Pancreas (tissue), 10 donors: ENCODE data around the gene NHERF2. TPM values are rescaled to one million over a fixed set of nuclear protein-coding genes. Genes with fewer than 3 reads are reported as not detected.
"Not testable (repeated sequence)": the region's sequence is repeated elsewhere in the genome, so short reads cannot be mapped to it uniquely, and the experiment has no call there.

Source experiments
- ATAC-seq, 4 donors: fragments of 200-7000 bp; cut with Tn5 transposase; one replicate each; pipeline versions ENCODE4 v1.8.0 to v1.9.1; 2020; ENCODE audit warnings: mild to moderate bottlenecking in 4 of 4, moderate library complexity in 4 of 4
- DNase-seq, 6 donors: peaks; one replicate each; pipeline ENCODE4 v3.0.0-alpha.2; 2020
- FAIRE-seq: peaks from 2 replicates; lab custom pipeline; 2012; peaks lifted over from hg19 to GRCh38; lab: Jason Lieb, UNC
- H3K27ac ChIP-seq, 4 donors: fragments of 200-600 bp; sonication (generic); 1 replicate in 3 of 4; 2 replicates in 1 of 4; pipeline versions ENCODE4 v1.5.0 to v1.8.0; 2020
- H3K27me3 ChIP-seq, 4 donors: fragments of 200-600 bp; one replicate each; pipeline ENCODE4 v1.8.0; 2021
- H3K36me3 ChIP-seq, 3 donors: fragments of 200-600 bp; sonication (generic) in 1 of 3; one replicate each; pipeline versions ENCODE4 v1.5.0 to v1.8.0; 2020 to 2021
- H3K4me1 ChIP-seq, 3 donors: fragments of 200-600 bp; one replicate each; pipeline ENCODE4 v1.8.0; 2021
- H3K4me3 ChIP-seq, 4 donors: fragments of 200-600 bp; sonication (generic) in 2 of 4; one replicate each; pipeline versions ENCODE4 v1.5.0 to v1.8.0; 2020 to 2021
- H3K9me3 ChIP-seq, 4 donors: fragments of 200-600 bp; one replicate each; pipeline ENCODE4 v1.8.0; 2021
- CTCF ChIP-seq, 4 donors: fragments of 200-600 bp; sonication (generic) in 3 of 4; IDR thresholded peaks; one replicate each; pipeline versions ENCODE4 v1.5.0 to v1.8.0; 2021; ENCODE audit warnings: antibody characterized with exemption in 4 of 4
- WGBS, 2 donors: extraction: QIAGEN DNeasy Blood & Tissue Kit; methylation state at CpG; one replicate each; pipeline ENCODE4 v1.1.7; 2013; 5-methylcytosine and 5-hydroxymethylcytosine counted together
- intact Hi-C, 3 donors: fragments of 100-400 bp; cut with DNase I; formaldehyde crosslinking; loops; one replicate each; pipeline versions ENCODE4 v1.11.1 to v1.14.2; 2022
- polyA plus RNA-seq, 2 donors: library from polyadenylated mRNA; stranded (reverse); fragments of 200-250 nt; gene quantifications; one replicate each; pipeline ENCODE4 v1.2.3, GENCODE V29; 2013
- total RNA-seq, 6 donors: library from RNA; stranded (reverse); fragmentation: NEBNext Ultra II Directional in 4 of 6; extraction: Animal tissue kit (Norgen Biotek cat#: 25700) in 4 of 6; gene quantifications; one replicate each; pipeline versions ENCODE4 v1.2.1 to v1.2.4, GENCODE V29; 2021 to 2023
- donor health status: healthy with polysubstance abuse.
- donor health status: DM: no; HTN: no; CAD: no; lungs with moderate emphysema.
- donor health status: DM: no; HTN: no; CAD: no.
- donor health status: control.
- donor health status: control.
- donor health status: Bipolar disorder and iron deficiency.
- donor health status: DM: yes; HTN: yes; CAD: no.
- donor health status: DM: no; HTN: no; CAD: no.
- donor health status: DM: no; HTN: no; CAD: no.
- donor health status: DM: yes; HTN: yes; CAD: no.

Gene NHERF2
- total and polyA plus RNA-seq, 8 donors, result 14.7 to 144 (median 26.3) TPM

- Histone ChIP-seq H3K27ac (peak overlapping the region; percentile 69 to 90 (median 76)), H3K9me3 (no peaks in the 10 kb centered on the region), H3K4me1 (peaks cover 26 to 41% (median 33%) of the 10 kb centered on the region in 3 donors), H3K27me3 (no peaks in the 10 kb centered on the region), H3K4me3 (peak overlapping the region; percentile 4 to 100 (median 98)), H3K36me3 (peaks cover 0 to 4% (median 3%) of the 10 kb centered on the region in 3 donors)
- WGBS, 2 donors, result 24 to 33% methylated on average over 15 of the region's 15 CpGs
- ATAC-seq (peak; percentile 12 to 48 (median 37)), DNase-seq (peak; percentile 31 to 85 (median 79)), FAIRE-seq (no peak)
- intact Hi-C loops, result no loop called here
- TF ChIP-seq CTCF (IDR thresholded peaks at IDR 0.05), result no peak
These were observed 18.6 kb upstream of the NHERF2 start for GRCh38 chr16:2008009-2008526.

- H3K9me3 ChIP-seq, result no peaks in the 10 kb centered on the region
- no peak for TF ChIP-seq CTCF (IDR thresholded peaks at IDR 0.05)
- ATAC-seq (peak in 3 of 4 donors; percentile 5 to 23 (median 10)), FAIRE-seq (no peak), DNase-seq (peak in 5 of 6 donors; percentile 24 to 65 (median 59))
- WGBS, 2 donors, result 2 to 3% methylated on average over 20 to 23 of the region's 23 CpGs
- peak overlapping the region; percentile 69 to 90 (median 76) for H3K27ac ChIP-seq
- H3K4me3 ChIP-seq, result peak overlapping the region; percentile 81 to 100 (median 98)
- no peaks in the 10 kb centered on the region for H3K36me3 ChIP-seq
- peaks cover 26 to 39% (median 33%) of the 10 kb centered on the region in 3 donors for H3K4me1 ChIP-seq
- intact Hi-C loops, result no loop called here
- H3K27me3 ChIP-seq, result no peaks in the 10 kb centered on the region
These were observed 18.0 kb upstream of the NHERF2 start for GRCh38 chr16:2008631-2009163.

GRCh38 chr16:2009164-2009711, 17.5 kb upstream of the NHERF2 start:
- Histone ChIP-seq H3K27me3 (no peaks in the 10 kb centered on the region), H3K4me3 (peak overlapping the region; percentile 81 to 100 (median 98)), H3K27ac (peak overlapping the region; percentile 69 to 90 (median 76)), H3K36me3 (no peaks in the 10 kb centered on the region), H3K9me3 (no peaks in the 10 kb centered on the region), H3K4me1 (peaks cover 22 to 34% (median 30%) of the 10 kb centered on the region in 3 donors)
- DNase-seq (peak; percentile 23 to 85 (median 56)), ATAC-seq (peak in 1 of 4 donors; percentile 1), FAIRE-seq (no peak)
- no peak for TF ChIP-seq CTCF (IDR thresholded peaks at IDR 0.05)
- intact Hi-C loops, result no loop called here
- 0 to 1% methylated on average over 41 to 55 of the region's 55 CpGs for WGBS, 2 donors

- Histone ChIP-seq H3K27me3 (no peaks in the 10 kb centered on the region), H3K27ac (peak within 1 kb of the TSS; percentile 70 to 90 (median 82)), H3K4me1 (peaks cover 17 to 27% (median 24%) of the 10 kb centered on the region in 3 donors), H3K4me3 (peak within 1 kb of the TSS; percentile 81 to 100 (median 98)), H3K36me3 (no peaks in the 10 kb centered on the region), H3K9me3 (no peaks in the 10 kb centered on the region)
- FAIRE-seq (no peak), DNase-seq (peak; percentile 75 to 92 (median 84)), ATAC-seq (peak; percentile 82 to 92 (median 90))
- intact Hi-C loops, result no loop called here
- TF ChIP-seq CTCF (IDR thresholded peaks at IDR 0.05), result no peak
- WGBS, 2 donors, result 3% methylated on average over 46 to 52 of the region's 52 CpGs
These were observed 16.8 kb upstream of the NHERF2 start, which contains the start of gene ZNF598 for GRCh38 chr16:2009791-2010510. Gene ZNF598 (minus strand): TSS chr16:2009821.

GRCh38 chr16:2011726-2012125, 15.0 kb upstream of the NHERF2 start:
- H3K9me3 ChIP-seq, H3K4me3 ChIP-seq, ATAC-seq, H3K27me3 ChIP-seq, FAIRE-seq, intact Hi-C loops, H3K27ac ChIP-seq, H3K36me3 ChIP-seq: not testable (repeated sequence)
- DNase-seq, result peak in 1 of 6 donors; percentile 12
- 91% methylated on average over 9 of the region's 9 CpGs for WGBS, 2 donors
- peaks cover 8 to 17% (median 17%) of the 10 kb centered on the region in 3 donors for H3K4me1 ChIP-seq
